H9 (cell line): ENCODE results near the gene MANF. TPM values are rescaled to one million over a fixed set of nuclear protein-coding genes. Genes with fewer than 3 reads are reported as not detected.

Source experiments
- DNase-seq: peaks from one replicate; pipeline ENCODE4 v3.0.0-alpha.2; 2017
- H2AFZ ChIP-seq: one replicate; pipeline ENCODE4 v1.6.1; 2013; ENCODE audit warnings: mild to moderate bottlenecking, low read length, control low read depth, moderate library complexity
- H2AK5ac ChIP-seq: 2 replicates; pipeline ENCODE4 v1.6.1; 2013; ENCODE audit warnings: low read length, control low read depth, mixed read lengths; ENCODE audit not compliant: insufficient read length
- H2BK120ac ChIP-seq: one replicate; pipeline ENCODE4 v1.6.1; 2013; ENCODE audit warnings: low read depth, mild to moderate bottlenecking, low read length, control low read depth, inconsistent platforms; ENCODE audit not compliant: poor library complexity, severe bottlenecking
- H2BK12ac ChIP-seq: 2 replicates; pipeline ENCODE4 v1.6.1; 2013; ENCODE audit warnings: low read length, control low read depth, mixed read lengths, low read depth; ENCODE audit not compliant: insufficient read length
- H2BK15ac ChIP-seq: 2 replicates; pipeline ENCODE4 v1.6.1; 2013; ENCODE audit warnings: low read depth, low read length, control low read depth
- H2BK20ac ChIP-seq: one replicate; pipeline ENCODE4 v1.6.1; 2013; ENCODE audit warnings: low read depth, mild to moderate bottlenecking, low read length, control low read depth, inconsistent platforms; ENCODE audit not compliant: poor library complexity, severe bottlenecking
- H2BK5ac ChIP-seq: 2 replicates; pipeline ENCODE4 v1.6.1; 2013; ENCODE audit warnings: low read length, control low read depth, mixed read lengths; ENCODE audit not compliant: insufficient read length
- H3K14ac ChIP-seq: 2 replicates; pipeline ENCODE4 v1.6.1; 2013; ENCODE audit warnings: low read length, control low read depth; ENCODE audit not compliant: insufficient read depth
- H3K18ac ChIP-seq: 2 replicates; pipeline ENCODE4 v1.6.1; 2013; ENCODE audit warnings: low read depth, mild to moderate bottlenecking, mixed read lengths, low read length, control low read depth; ENCODE audit not compliant: insufficient read length
- H3K23ac ChIP-seq: 2 replicates; pipeline ENCODE4 v1.6.1; 2013; ENCODE audit warnings: low read length, control low read depth, mixed read lengths, low read depth; ENCODE audit not compliant: insufficient read length
- H3K23me2 ChIP-seq: 2 replicates; pipeline ENCODE4 v1.6.1; 2013; ENCODE audit warnings: low read depth, mild to moderate bottlenecking, mixed read lengths, low read length, control low read depth; ENCODE audit not compliant: insufficient read length, poor library complexity, severe bottlenecking
- H3K27ac ChIP-seq: 2 replicates; pipeline ENCODE4 v1.5.1; 2013; ENCODE audit warnings: low read length, control low read depth, mixed read lengths, low read depth; ENCODE audit not compliant: insufficient read length
- H3K27me3 ChIP-seq: 2 replicates; pipeline ENCODE4 v1.6.1; 2013; ENCODE audit warnings: low read length, control low read depth, inconsistent platforms; ENCODE audit not compliant: insufficient read depth
- H3K4ac ChIP-seq: 2 replicates; pipeline ENCODE4 v1.6.1; 2013; ENCODE audit warnings: low read depth, mild to moderate bottlenecking, control low read depth, inconsistent platforms, low read length, moderate library complexity
- H3K4me1 ChIP-seq: 2 replicates; pipeline ENCODE4 v1.6.1; 2013; ENCODE audit warnings: low read length, control low read depth, inconsistent platforms; ENCODE audit not compliant: insufficient read depth
- H3K4me2 ChIP-seq: 2 replicates; pipeline ENCODE4 v1.6.1; 2013; ENCODE audit warnings: low read length, control low read depth, mixed read lengths; ENCODE audit not compliant: insufficient read length, insufficient read depth
- H3K56ac ChIP-seq: 2 replicates; pipeline ENCODE4 v1.6.1; 2013; ENCODE audit warnings: low read depth, mild to moderate bottlenecking, mixed read lengths, low read length, control low read depth; ENCODE audit not compliant: insufficient read length
- H3K79me1 ChIP-seq: 2 replicates; pipeline ENCODE4 v1.6.1; 2013; ENCODE audit warnings: low read depth, mild to moderate bottlenecking, moderate library complexity, low read length, control low read depth, inconsistent platforms; ENCODE audit not compliant: insufficient read depth, poor library complexity, severe bottlenecking
- H3K79me2 ChIP-seq: 2 replicates; pipeline ENCODE4 v1.6.1; 2013; ENCODE audit warnings: low read length, control low read depth, inconsistent platforms; ENCODE audit not compliant: insufficient read depth
- H3K9ac ChIP-seq: 2 replicates; pipeline ENCODE4 v1.6.1; 2013; ENCODE audit warnings: low read length, control low read depth, mixed read lengths; ENCODE audit not compliant: insufficient read length; ENCODE audit errors: extremely low read depth
- H3K9me3 ChIP-seq: one replicate; pipeline ENCODE4 v1.6.1; 2013; ENCODE audit warnings: low read depth, low read length, inconsistent platforms; ENCODE audit not compliant: control insufficient read depth
- H3T11ph ChIP-seq: one replicate; pipeline ENCODE4 v1.6.1; 2013; ENCODE audit warnings: mild to moderate bottlenecking, low read length, control low read depth, inconsistent platforms
- H4K20me1 ChIP-seq: one replicate; pipeline ENCODE4 v1.6.1; 2013; ENCODE audit not compliant: control insufficient read depth, insufficient read length, insufficient read depth
- H4K5ac ChIP-seq: 2 replicates; pipeline ENCODE4 v1.6.1; 2013; ENCODE audit warnings: low read depth, mild to moderate bottlenecking, mixed read lengths, low read length, control low read depth; ENCODE audit not compliant: insufficient read length
- H4K8ac ChIP-seq: replicated peaks from 2 replicates; pipeline ENCODE4 v1.6.1; 2013; ENCODE audit warnings: low read length, control low read depth, mixed read lengths, low read depth; ENCODE audit not compliant: insufficient read length
- H4K91ac ChIP-seq: 2 replicates; pipeline ENCODE4 v1.6.1; 2013; ENCODE audit warnings: low read depth, mild to moderate bottlenecking, moderate library complexity, mixed read lengths, low read length, control low read depth; ENCODE audit not compliant: insufficient read length
- H3K27ac Mint-ChIP-seq, 3 experiments: 2 replicates in 2 of 3; 3 replicates in 1 of 3; pipeline ENCODE4 v1.8.0; 2020 to 2021; ENCODE audit warnings: mixed read lengths in 3 of 3, mild to moderate bottlenecking in 1 of 3, moderate library complexity in 1 of 3
- H3K27me3 Mint-ChIP-seq: 2 replicates; pipeline ENCODE4 v1.8.0; 2021; ENCODE audit warnings: low read depth, mild to moderate bottlenecking, moderate library complexity, mixed read lengths
- H3K36me3 Mint-ChIP-seq, 3 experiments: 2 replicates in 2 of 3; 3 replicates in 1 of 3; pipeline ENCODE4 v1.8.0; 2020 to 2021; ENCODE audit warnings: low read depth in 3 of 3, mixed read lengths in 3 of 3; ENCODE audit not compliant: insufficient read depth in 1 of 3
- H3K4me1 Mint-ChIP-seq, 2 experiments: 2 replicates each; pipeline ENCODE4 v1.8.0; 2020; ENCODE audit warnings: mixed read lengths in 2 of 2
- H3K4me3 Mint-ChIP-seq, 2 experiments: 2 replicates in 1 of 2; 3 replicates in 1 of 2; pipeline ENCODE4 v1.8.0; 2020 to 2021; ENCODE audit warnings: mild to moderate bottlenecking in 2 of 2, mixed read lengths in 2 of 2, moderate library complexity in 1 of 2
- H3K9me3 Mint-ChIP-seq, 2 experiments: 2 replicates in 1 of 2; 3 replicates in 1 of 2; pipeline ENCODE4 v1.8.0; 2020; ENCODE audit warnings: mild to moderate bottlenecking in 2 of 2, mixed read lengths in 2 of 2, moderate library complexity in 1 of 2
- CTCF ChIP-seq: fragments of 200-600 bp; sonication (generic); conservative IDR thresholded peaks from 3 replicates; pipeline ENCODE4 v1.8.0; 2021; ENCODE audit warnings: antibody characterized with exemption, mild to moderate bottlenecking
- whole genome bisulfite sequencing: extraction: QIAGEN DNeasy Blood & Tissue Kit; methylation state at CpG from one replicate; pipeline ENCODE4 v1.1.7; 2013; ENCODE audit warnings: missing lambda C conversion rate, low lambda C conversion rate, mixed read lengths; ENCODE audit not compliant: insufficient read length; ENCODE audit errors: extremely low coverage; 5-methylcytosine and 5-hydroxymethylcytosine counted together
- total RNA-seq: library from RNA; stranded (reverse); gene quantifications from 2 replicates; pipeline ENCODE4 v1.2.1, GENCODE V29; 2021

Gene MANF
- total RNA-seq, 1 experiment from 2014 or later: 148 TPM

- Histone ChIP-seq H2BK12ac (no peak overlapping the region), H2AK5ac (no peak overlapping the region)
Measured at GRCh38 chr3:51350751-51351150, 34.3 kb upstream of the MANF start.

More at GRCh38 chr3:51350751-51351150, 34.3 kb upstream of the MANF start:
- H3K27ac Mint-ChIP-seq: no peak overlapping the region
- Histone ChIP-seq H3K23me2 (no peaks in the 10 kb centered on the region), H2BK15ac (no peak overlapping the region), H4K91ac (no peak overlapping the region), H3K27me3 (no peaks in the 10 kb centered on the region), H3K23ac (no peak overlapping the region), H3K4me2 (no peak overlapping the region), H3K56ac (no peak overlapping the region), H2BK5ac (no peak overlapping the region), H3K4ac (no peak overlapping the region), H3K18ac (no peak overlapping the region), H3K14ac (no peak overlapping the region), H3K79me2 (no peaks in the 10 kb centered on the region), H3T11ph (no peak overlapping the region), H4K8ac (no peak overlapping the region), H3K27ac (no peak overlapping the region), H2BK120ac (no peak overlapping the region), H3K9ac (no peak overlapping the region), H3K79me1 (no peaks in the 10 kb centered on the region), H2BK20ac (no peak overlapping the region), H4K20me1 (no peaks in the 10 kb centered on the region), H4K5ac (no peak overlapping the region), H3K9me3 (no peaks in the 10 kb centered on the region), H3K4me1 (no peaks in the 10 kb centered on the region), H2AFZ (no peak overlapping the region)
- no peak for DNase-seq
- peaks cover 0 to 24% (median 0%) of the 10 kb centered on the region in 3 experiments; a peak in 2 of 7 replicates for H3K36me3 Mint-ChIP-seq
- H3K4me3 Mint-ChIP-seq: no peak overlapping the region
- H3K9me3 Mint-ChIP-seq: no peaks in the 10 kb centered on the region
- peaks cover 0 to 7% of the 10 kb centered on the region in 2 experiments; a peak in 2 of 4 replicates for H3K4me1 Mint-ChIP-seq
- no peaks in the 10 kb centered on the region for H3K27me3 Mint-ChIP-seq
- WGBS: no CpG with 5 or more reads among the region's 1 CpG
- no peak for TF ChIP-seq CTCF
